Articular chondrocyte of knee joint (primary cell): Measurements from ENCODE around the gene PRDX2. TPM values are rescaled to one million over a fixed set of nuclear protein-coding genes. Genes with fewer than 3 reads are reported as not detected.

Source experiments
- small RNA-seq: library from RNA; depleted of rRNA; stranded (forward); fragments of <200 nt; gene quantifications from one replicate; pipeline ENCODE3, GENCODE V24; 2012
- total RNA-seq: library from RNA; depleted of rRNA; stranded (reverse); fragments of >200 nt; gene quantifications from 2 replicates; pipeline ENCODE4 v1.2.3, GENCODE V29; 2012

PRDX2 gene
- 169 and 213 TPM in 2 replicates for total RNA-seq

GRCh38 chr19:12801466-12802266 is at the start of gene PRDX2, which contains the start of gene THSD8:
Gene PRDX2 (minus strand): TSS chr19:12801800. CDS start chr19:12801261, 539 bp downstream.
Gene THSD8 (plus strand): TSS chr19:12802069. CDS start chr19:12802072, 3 bp downstream.

GRCh38 chr19:12838182-12838885 is 36.7 kb upstream of the PRDX2 start, which contains the start of gene MAST1:
Gene MAST1 (plus strand): TSS chr19:12838515. CDS start chr19:12838573, 58 bp downstream.

GRCh38 chr19:12834566-12834943 is 33.0 kb upstream of the PRDX2 start, which contains the start of gene RTBDN:
Gene RTBDN (minus strand): TSS chr19:12834579. CDS start chr19:12829979, 4,600 bp downstream.

GRCh38 chr19:12806242-12807081 is 4.9 kb upstream of the PRDX2 start, which contains the start of gene RNASEH2A:
Gene RNASEH2A (plus strand): TSS chr19:12806584. CDS start chr19:12806674, 90 bp downstream.

GRCh38 chr19:12791345-12792050 is 10.1 kb downstream of the PRDX2 start, which contains the start of gene JUNB:
Gene JUNB (plus strand): TSS chr19:12791486. CDS start chr19:12791772, 286 bp downstream.

GRCh38 chr19:12774588-12775555 is 26.7 kb downstream of the PRDX2 start, which contains the start of gene HOOK2:
Gene HOOK2 (minus strand): TSS chr19:12775552. CDS start chr19:12775449, 103 bp downstream.

GRCh38 chr19:12751635-12752034 is 50.0 kb downstream of the PRDX2 start, which contains the start of gene BEST2:
Gene BEST2 (plus strand): TSS chr19:12751791. CDS start chr19:12752593, 802 bp downstream.

Small RNAs within 50 kb of the gene (small RNA-seq; reads per million reads assigned to genes)
- not detected for gene MIR5684

Other genes starting within 250 kb of the PRDX2 start
- 10.7 and 14.8 TPM in 2 replicates for gene ZNF490, start 191.0 kb downstream of the PRDX2 start, total RNA-seq
- 19.7 and 26.6 TPM in 2 replicates for gene ZNF791, start 190.9 kb downstream of the PRDX2 start, total RNA-seq
- gene MAN2B1, start 135.1 kb downstream of the PRDX2 start, total RNA-seq, result 35.5 and 40.5 TPM in 2 replicates
- 6.5 and 6.7 TPM in 2 replicates for gene WDR83, start 135.0 kb downstream of the PRDX2 start, total RNA-seq
- 31.4 and 38.3 TPM in 2 replicates for gene DHPS, start 119.9 kb downstream of the PRDX2 start, total RNA-seq
- gene GNG14, start 113.8 kb downstream of the PRDX2 start, total RNA-seq, result not detected in 2 replicates
- gene FBXW9, start 105.2 kb downstream of the PRDX2 start, total RNA-seq, result 4.8 and 9.8 TPM in 2 replicates
- gene TNPO2, start 77.9 kb downstream of the PRDX2 start, total RNA-seq, result 40.3 and 44.4 TPM in 2 replicates
- 122 and 133 TPM in 2 replicates for gene TRIR, start 67.1 kb downstream of the PRDX2 start, total RNA-seq
- gene GET3, start 64.3 kb downstream of the PRDX2 start, total RNA-seq, result 75.5 and 78.6 TPM in 2 replicates
- gene BEST2, start 50.0 kb downstream of the PRDX2 start, total RNA-seq, result not detected in 2 replicates
- 17.4 and 17.8 TPM in 2 replicates for gene HOOK2, start 26.2 kb downstream of the PRDX2 start, total RNA-seq
- gene JUNB, start 10.3 kb downstream of the PRDX2 start, total RNA-seq, result 137 and 196 TPM in 2 replicates
- gene THSD8, start 269 bp upstream of the PRDX2 start, total RNA-seq, result not detected in 2 replicates
- 13.2 and 14.3 TPM in 2 replicates for gene RNASEH2A, start 4.8 kb upstream of the PRDX2 start, total RNA-seq
- not detected in 2 replicates for gene RTBDN, start 32.8 kb upstream of the PRDX2 start, total RNA-seq
- gene MAST1, start 36.7 kb upstream of the PRDX2 start, total RNA-seq, result 0.11 and 0.13 TPM in 2 replicates
- gene DNASE2, start 79.6 kb upstream of the PRDX2 start, total RNA-seq, result 33.2 and 36.1 TPM in 2 replicates
- not detected in 2 replicates for gene KLF1, start 85.4 kb upstream of the PRDX2 start, total RNA-seq
- gene GCDH, start 89.4 kb upstream of the PRDX2 start, total RNA-seq, result 21.2 and 26.3 TPM in 2 replicates
- gene SYCE2, start 117.5 kb upstream of the PRDX2 start, total RNA-seq, result 0.22 TPM in 1 of 2 replicates, not detected in the other
- 28.4 and 31.1 TPM in 2 replicates for gene FARSA, start 131.9 kb upstream of the PRDX2 start, total RNA-seq
- 2,132 and 2,659 TPM in 2 replicates for gene CALR, start 136.8 kb upstream of the PRDX2 start, total RNA-seq
- 49.3 and 58.9 TPM in 2 replicates for gene RAD23A, start 144.1 kb upstream of the PRDX2 start, total RNA-seq
- 23.0 and 23.5 TPM in 2 replicates for gene GADD45GIP1, start 155.4 kb upstream of the PRDX2 start, total RNA-seq
- gene DAND5, start 167.8 kb upstream of the PRDX2 start, total RNA-seq, result 0.11 TPM in 1 of 2 replicates, not detected in the other
- gene NFIX, start 193.7 kb upstream of the PRDX2 start, total RNA-seq, result 137 and 150 TPM in 2 replicates